ENCODE results near the gene TGFBR3. TPM values are rescaled to one million over a fixed set of nuclear protein-coding genes. Genes with fewer than 3 reads are reported as not detected.

TGFBR3 gene
- total RNA-seq, 1 experiment from 2014 or later, result 3.1 TPM

GRCh38 chr1:91819038-91819788 is 66.7 kb downstream of the TGFBR3 start:
- TF ChIP-seq EZH2 (IDR thresholded peaks at IDR 0.05; ENCODE audit: borderline replicate concordance, low read depth, low read length, poor library complexity, severe bottlenecking), result no peak
- no peak for TF ChIP-seq CTCF (conservative IDR thresholded peaks at IDR 0.05; ENCODE audit: low read depth, low read length)
- ChIA-PET CTCF (no interaction called here), POLR2A (ENCODE audit: low non-redundant PET) (interaction anchor here (0.5 to 0.6 kb wide), 2 partner anchors 80 to 1489 kb away, joined by 3 to 4 read pairs; no protein-coding TSS in a partner anchor)
- DNase-seq (ENCODE audit: low spot score), result no peak
- Histone ChIP-seq H3K36me3 (ENCODE audit: insufficient read depth, low read length, poor library complexity, severe bottlenecking) (no peaks in the 10 kb centered on the region), H3K27ac (ENCODE audit: low read depth, low read length, poor library complexity, severe bottlenecking) (no peak overlapping the region), H3K9me3 (ENCODE audit: low read depth, low read length, poor library complexity, severe bottlenecking) (no peaks in the 10 kb centered on the region), H3K27me3 (replicated peaks; ENCODE audit: insufficient read depth, low read depth, low read length, poor library complexity) (no peaks in the 10 kb centered on the region), H3K4me1 (ENCODE audit: insufficient read depth, low read length, poor library complexity, severe bottlenecking) (peaks cover 15% of the 10 kb centered on the region), H3K4me3 (ENCODE audit: low read depth, low read length, poor library complexity, severe bottlenecking) (no peak overlapping the region)
- BruUV-seq (replicated peaks), result no TSS peak
- intact Hi-C loops (cut with micrococcal nuclease; ENCODE audit: unreplicated experiment), result no loop called here

- CTCF ChIA-PET, result no interaction called here
- BruUV-seq (replicated peaks), result no TSS peak
- Histone ChIP-seq H3K27ac (ENCODE audit: low read depth, low read length, poor library complexity, severe bottlenecking) (no peak overlapping the region), H3K4me1 (ENCODE audit: insufficient read depth, low read length, poor library complexity, severe bottlenecking) (peaks cover 20% of the 10 kb centered on the region), H3K27me3 (replicated peaks; ENCODE audit: insufficient read depth, low read depth, low read length, poor library complexity) (no peaks in the 10 kb centered on the region), H3K4me3 (ENCODE audit: low read depth, low read length, poor library complexity, severe bottlenecking) (no peak overlapping the region), H3K9me3 (ENCODE audit: low read depth, low read length, poor library complexity, severe bottlenecking) (no peaks in the 10 kb centered on the region), H3K36me3 (ENCODE audit: insufficient read depth, low read length, poor library complexity, severe bottlenecking) (no peaks in the 10 kb centered on the region)
- intact Hi-C loops (cut with micrococcal nuclease; ENCODE audit: unreplicated experiment), result no loop called here
- no peak for DNase-seq (ENCODE audit: low spot score)
- POLR2A ChIA-PET (ENCODE audit: low non-redundant PET), result no interaction called here
- TF ChIP-seq EZH2 (IDR thresholded peaks at IDR 0.05; ENCODE audit: borderline replicate concordance, low read depth, low read length, poor library complexity, severe bottlenecking) (no peak), CTCF (conservative IDR thresholded peaks at IDR 0.05; ENCODE audit: low read depth, low read length) (no peak)
Measured at GRCh38 chr1:91818713-91818975, 67.3 kb downstream of the TGFBR3 start.

DNA sequence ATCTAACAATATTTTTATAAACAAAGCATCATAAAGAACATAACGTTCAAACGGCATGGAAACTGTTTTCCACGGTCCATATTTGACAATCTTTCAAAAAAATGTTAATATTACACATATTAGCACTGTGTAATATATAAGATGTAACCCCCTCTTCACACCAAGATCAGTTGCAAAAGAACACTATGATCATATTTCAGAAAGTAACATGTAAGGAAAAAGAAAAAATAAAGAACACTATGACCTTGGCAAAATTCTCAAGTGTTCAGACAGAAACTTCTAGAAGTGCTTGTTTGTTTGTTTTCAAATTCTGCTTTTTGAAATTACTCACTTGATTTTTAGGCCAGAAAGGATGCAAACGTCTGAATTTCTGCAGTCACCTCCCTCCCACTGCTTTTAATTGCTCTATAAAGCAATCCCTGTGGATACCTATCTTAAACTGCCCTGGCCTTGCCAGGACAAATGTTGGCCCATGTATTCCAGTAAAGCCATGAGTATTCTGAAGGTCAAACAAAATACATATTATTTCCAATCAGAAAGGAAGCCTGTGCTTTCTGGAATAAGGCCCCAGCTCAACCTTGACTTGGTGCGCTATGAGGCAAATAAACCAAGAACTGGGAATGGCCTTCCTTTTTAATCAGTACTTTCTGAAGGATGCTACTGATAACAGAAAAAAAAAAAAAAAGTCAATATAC is 68.6 kb downstream of the TGFBR3 start:
- H3K36me3 ChIP-seq (ENCODE audit: insufficient read depth, low read length, poor library complexity, severe bottlenecking), result no peaks in the 10 kb centered on the region
- H3K4me1 ChIP-seq (ENCODE audit: insufficient read depth, low read length, poor library complexity, severe bottlenecking), result peaks cover 20% of the 10 kb centered on the region
- no peak for TF ChIP-seq CTCF (conservative IDR thresholded peaks at IDR 0.05; ENCODE audit: low read depth, low read length)
- no peak overlapping the region for H3K4me3 ChIP-seq (ENCODE audit: low read depth, low read length, poor library complexity, severe bottlenecking)
- no peak for DNase-seq (ENCODE audit: low spot score)
- intact Hi-C loops (cut with micrococcal nuclease; ENCODE audit: unreplicated experiment), result no loop called here
- no peaks in the 10 kb centered on the region for H3K27me3 ChIP-seq (replicated peaks; ENCODE audit: insufficient read depth, low read depth, low read length, poor library complexity)
- CTCF ChIA-PET, result interaction anchor here (0.7 kb wide), 1 partner anchor 392 kb away, joined by 18 read pairs; no protein-coding TSS in a partner anchor
- no peaks in the 10 kb centered on the region for H3K9me3 ChIP-seq (ENCODE audit: low read depth, low read length, poor library complexity, severe bottlenecking)
- H3K27ac ChIP-seq (ENCODE audit: low read depth, low read length, poor library complexity, severe bottlenecking), result no peak overlapping the region
- POLR2A ChIA-PET (ENCODE audit: low non-redundant PET), result interaction anchor here (0.7 kb wide), 1 partner anchor 475 kb away, joined by 3 read pairs; no protein-coding TSS in a partner anchor
- no TSS peak for BruUV-seq (replicated peaks)

All from A673 (cell line).